ENCODE measurements around the gene PRTG.

DNA sequence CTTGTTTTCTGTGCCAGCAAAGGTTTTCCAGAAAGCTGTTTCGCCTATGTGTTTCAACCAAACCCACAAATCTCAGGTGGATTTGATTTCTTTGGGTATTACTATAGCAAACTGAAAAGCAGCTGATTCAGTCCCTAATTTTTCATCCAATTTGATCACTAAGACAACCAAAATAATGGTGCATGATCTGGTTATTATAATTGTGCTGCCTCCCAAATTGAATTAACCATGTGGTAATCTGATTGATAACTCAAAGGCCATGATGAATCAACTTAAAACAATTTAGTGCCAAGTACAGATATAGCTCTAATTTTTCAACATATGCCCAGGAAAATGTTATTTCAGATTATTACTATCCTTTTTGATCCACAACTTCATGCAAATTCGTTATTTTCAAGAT is 30.6 kb downstream of the PRTG start:
- TF ChIP-seq, protein P1, sequence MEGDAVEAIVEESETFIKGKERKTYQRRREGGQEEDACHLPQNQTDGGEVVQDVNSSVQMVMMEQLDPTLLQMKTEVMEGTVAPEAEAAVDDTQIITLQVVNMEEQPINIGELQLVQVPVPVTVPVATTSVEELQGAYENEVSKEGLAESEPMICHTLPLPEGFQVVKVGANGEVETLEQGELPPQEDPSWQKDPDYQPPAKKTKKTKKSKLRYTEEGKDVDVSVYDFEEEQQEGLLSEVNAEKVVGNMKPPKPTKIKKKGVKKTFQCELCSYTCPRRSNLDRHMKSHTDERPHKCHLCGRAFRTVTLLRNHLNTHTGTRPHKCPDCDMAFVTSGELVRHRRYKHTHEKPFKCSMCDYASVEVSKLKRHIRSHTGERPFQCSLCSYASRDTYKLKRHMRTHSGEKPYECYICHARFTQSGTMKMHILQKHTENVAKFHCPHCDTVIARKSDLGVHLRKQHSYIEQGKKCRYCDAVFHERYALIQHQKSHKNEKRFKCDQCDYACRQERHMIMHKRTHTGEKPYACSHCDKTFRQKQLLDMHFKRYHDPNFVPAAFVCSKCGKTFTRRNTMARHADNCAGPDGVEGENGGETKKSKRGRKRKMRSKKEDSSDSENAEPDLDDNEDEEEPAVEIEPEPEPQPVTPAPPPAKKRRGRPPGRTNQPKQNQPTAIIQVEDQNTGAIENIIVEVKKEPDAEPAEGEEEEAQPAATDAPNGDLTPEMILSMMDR (IDR thresholded peaks at IDR 0.05), result no peak
- TF ChIP-seq POLR2A (IDR thresholded peaks at IDR 0.05), result no peak
